Activated T-cell treated with anti-CD3 and anti-CD28 coated beads, Interleukin-2, amount 50 U/mL, for 24 hours (primary cell): ENCODE measurements around the gene APOM.
A peak's percentile ranks its signal among the peaks of the same experiment; 100 is the strongest.

ENCODE experiments used
- DNase-seq: peaks from one replicate; pipeline ENCODE4 v3.0.0-alpha.2; 2020
- H3K27ac Mint-ChIP-seq: 2 replicates; pipeline ENCODE4 v1.8.0; 2020; ENCODE audit warnings: mild to moderate bottlenecking, mixed read lengths
- H3K27me3 Mint-ChIP-seq: 2 replicates; pipeline ENCODE4 v1.8.0; 2020; ENCODE audit warnings: mixed read lengths
- H3K36me3 Mint-ChIP-seq: 2 replicates; pipeline ENCODE4 v1.8.0; 2020; ENCODE audit warnings: low read depth, mixed read lengths
- H3K4me1 Mint-ChIP-seq: 2 replicates; pipeline ENCODE4 v1.8.0; 2020; ENCODE audit warnings: low read depth, mixed read lengths
- H3K4me3 Mint-ChIP-seq: 2 replicates; pipeline ENCODE4 v1.8.0; 2020; ENCODE audit warnings: mild to moderate bottlenecking, moderate library complexity, mixed read lengths
- H3K9me3 Mint-ChIP-seq: 2 replicates; pipeline ENCODE4 v1.8.0; 2020; ENCODE audit warnings: mixed read lengths

APOM gene

GRCh38 chr6:31692353-31692752, 36.7 kb downstream of the APOM start:
- H3K27ac Mint-ChIP-seq = no peak overlapping the region
- DNase-seq = no peak
- no peaks in the 10 kb centered on the region for H3K9me3 Mint-ChIP-seq
- H3K4me3 Mint-ChIP-seq = no peak overlapping the region
- peaks cover 94% of the 10 kb centered on the region for H3K36me3 Mint-ChIP-seq
- no peaks in the 10 kb centered on the region for H3K27me3 Mint-ChIP-seq
- H3K4me1 Mint-ChIP-seq = peaks cover 11% of the 10 kb centered on the region

- Mint-ChIP-seq H3K27me3 (no peaks in the 10 kb centered on the region), H3K27ac (peak overlapping the region; percentile 40), H3K9me3 (no peaks in the 10 kb centered on the region)
Observed at GRCh38 chr6:31692886-31693285, 37.2 kb downstream of the APOM start.

GRCh38 chr6:31693535-31693934, 37.8 kb downstream of the APOM start:
- H3K4me1 Mint-ChIP-seq = peaks cover 19% of the 10 kb centered on the region
- no peak for DNase-seq
- H3K27me3 Mint-ChIP-seq = no peaks in the 10 kb centered on the region
- H3K9me3 Mint-ChIP-seq = no peaks in the 10 kb centered on the region
- no peak overlapping the region for H3K27ac Mint-ChIP-seq
- H3K4me3 Mint-ChIP-seq = no peak overlapping the region
- H3K36me3 Mint-ChIP-seq = peaks cover 90% of the 10 kb centered on the region

More at GRCh38 chr6:31692886-31693285, 37.2 kb downstream of the APOM start:
- peaks cover 17% of the 10 kb centered on the region for H3K4me1 Mint-ChIP-seq
- DNase-seq = no peak
- H3K36me3 Mint-ChIP-seq = peaks cover 94% of the 10 kb centered on the region
- H3K4me3 Mint-ChIP-seq = no peak overlapping the region

GRCh38 chr6:31697555-31697954, 41.9 kb downstream of the APOM start:
- DNase-seq = no peak
- Mint-ChIP-seq H3K27me3 (no peaks in the 10 kb centered on the region), H3K4me3 (no peak overlapping the region), H3K9me3 (no peaks in the 10 kb centered on the region), H3K36me3 (peaks cover 84% of the 10 kb centered on the region), H3K4me1 (peaks cover 35% of the 10 kb centered on the region), H3K27ac (peak overlapping the region; percentile 83)

- H3K27ac Mint-ChIP-seq = peak overlapping the region; percentile 62
- H3K9me3 Mint-ChIP-seq = no peaks in the 10 kb centered on the region
- peaks cover 58% of the 10 kb centered on the region for H3K36me3 Mint-ChIP-seq
Observed at GRCh38 chr6:31700740-31701401, 45.2 kb downstream of the APOM start.

GRCh38 chr6:31701666-31702404, 46.1 kb downstream of the APOM start:
- Mint-ChIP-seq H3K9me3 (no peaks in the 10 kb centered on the region), H3K4me1 (peaks cover 42% of the 10 kb centered on the region), H3K27me3 (no peaks in the 10 kb centered on the region), H3K4me3 (peak overlapping the region; percentile 98), H3K27ac (peak overlapping the region; percentile 98), H3K36me3 (peaks cover 48% of the 10 kb centered on the region)
- no peak for DNase-seq

More at GRCh38 chr6:31700740-31701401, 45.2 kb downstream of the APOM start:
- H3K4me3 Mint-ChIP-seq = peak overlapping the region; percentile 98
- peaks cover 42% of the 10 kb centered on the region for H3K4me1 Mint-ChIP-seq
- H3K27me3 Mint-ChIP-seq = no peaks in the 10 kb centered on the region
- no peak for DNase-seq

GRCh38 chr6:31702405-31702818, 46.7 kb downstream of the APOM start:
- Mint-ChIP-seq H3K4me1 (peaks cover 40% of the 10 kb centered on the region), H3K36me3 (peaks cover 42% of the 10 kb centered on the region), H3K4me3 (peak overlapping the region; percentile 98), H3K27me3 (no peaks in the 10 kb centered on the region), H3K27ac (peak overlapping the region; percentile 98), H3K9me3 (no peaks in the 10 kb centered on the region)
- DNase-seq = no peak

GRCh38 chr6:31702819-31703716, 47.4 kb downstream of the APOM start, which contains the start of gene ABHD16A:
Gene ABHD16A (minus strand): TSS chr6:31703324. CDS start chr6:31703281, 43 bp downstream.
- no peaks in the 10 kb centered on the region for H3K9me3 Mint-ChIP-seq
- H3K36me3 Mint-ChIP-seq = peaks cover 36% of the 10 kb centered on the region
- H3K4me1 Mint-ChIP-seq = peaks cover 33% of the 10 kb centered on the region
- peak within 1 kb of the TSS; percentile 98 for H3K27ac Mint-ChIP-seq
- H3K4me3 Mint-ChIP-seq = peak within 1 kb of the TSS; percentile 98
- no peaks in the 10 kb centered on the region for H3K27me3 Mint-ChIP-seq
- DNase-seq = peak; percentile 97

GRCh38 chr6:31705931-31706330, 50.2 kb downstream of the APOM start:
- peaks cover 16% of the 10 kb centered on the region for H3K36me3 Mint-ChIP-seq

GRCh38 chr6:31706599-31706998, 50.9 kb downstream of the APOM start, which contains the start of gene LY6G6F:
Gene LY6G6F (plus strand): TSS chr6:31706866. CDS start chr6:31706907, 41 bp downstream.
- H3K27ac Mint-ChIP-seq = peak within 1 kb of the TSS; percentile 23
- H3K9me3 Mint-ChIP-seq = no peaks in the 10 kb centered on the region
- DNase-seq = no peak
- H3K4me3 Mint-ChIP-seq = no peak within 1 kb of the TSS
- no peaks in the 10 kb centered on the region for H3K27me3 Mint-ChIP-seq
- peaks cover 11% of the 10 kb centered on the region for H3K36me3 Mint-ChIP-seq
- H3K4me1 Mint-ChIP-seq = peaks cover 22% of the 10 kb centered on the region

More at GRCh38 chr6:31705931-31706330, 50.2 kb downstream of the APOM start:
- Mint-ChIP-seq H3K9me3 (no peaks in the 10 kb centered on the region), H3K4me1 (peaks cover 25% of the 10 kb centered on the region), H3K27ac (no peak overlapping the region), H3K4me3 (no peak overlapping the region), H3K27me3 (no peaks in the 10 kb centered on the region)
- DNase-seq = no peak

- Mint-ChIP-seq H3K4me1 (peaks cover 15% of the 10 kb centered on the region), H3K27ac (peak overlapping the region; percentile 23), H3K4me3 (no peak overlapping the region), H3K36me3 (peaks cover 3% of the 10 kb centered on the region), H3K9me3 (no peaks in the 10 kb centered on the region), H3K27me3 (no peaks in the 10 kb centered on the region)
- DNase-seq = no peak
Observed at GRCh38 chr6:31707701-31708100, 52.0 kb downstream of the APOM start.
